Caco-2 (cell line): ENCODE results near the gene MYO9A. TPM values are rescaled to one million over a fixed set of nuclear protein-coding genes. Genes with fewer than 3 reads are reported as not detected.

Experiments
- BruUV-seq: library from RNA; stranded (reverse); fragments of 400-500 nt; replicated peaks from 2 replicates; lab custom pipeline; 2021; lab: Mats Ljungman, UMichigan
- CTCF ChIA-PET: fragments of 300-600 bp; sonication (Branson Sonifier 250); formaldehyde crosslinking; loops from one replicate; lab custom pipeline; 2022; ENCODE audit warnings: antibody characterized with exemption; lab: Charles Lee
- POLR2A ChIA-PET: fragments of 300-600 bp; sonication (Branson Sonifier 250); formaldehyde crosslinking; loops from one replicate; lab custom pipeline; 2022; ENCODE audit warnings: antibody characterized with exemption; lab: Charles Lee
- DNase-seq, 2 experiments: peaks; one replicate each; pipeline versions ENCODE4 v3.0.0 to v3.0.0-alpha.2; 2020 to 2022
- H3K27me3 ChIP-seq: replicated peaks from 2 replicates; pipeline ENCODE4 v1.6.0; 2011; ENCODE audit warnings: low read length; ENCODE audit not compliant: control insufficient read depth, insufficient read depth
- H3K36me3 ChIP-seq: 2 replicates; pipeline ENCODE4 v1.5.1; 2011; ENCODE audit warnings: low read length; ENCODE audit not compliant: control insufficient read depth, insufficient read depth
- H3K4me1 ChIP-seq: fragments of 250-450 bp; sonication (Bioruptor Pico); 2 replicates; pipeline ENCODE4 v1.5.1; 2020; ENCODE audit warnings: mild to moderate bottlenecking
- H3K4me3 ChIP-seq: 2 replicates; pipeline ENCODE4 v1.5.1; 2011; ENCODE audit warnings: low read depth, mild to moderate bottlenecking, control low read depth, low read length
- H3K9me3 ChIP-seq: fragments of 250-450 bp; sonication (Bioruptor Pico); 2 replicates; pipeline ENCODE4 v1.5.1; 2020; ENCODE audit warnings: mild to moderate bottlenecking, moderate library complexity
- H3K27ac Mint-ChIP-seq: one replicate; pipeline ENCODE4 v1.8.0; 2022; ENCODE audit warnings: mixed read lengths; ENCODE audit not compliant: unreplicated experiment
- H3K27me3 Mint-ChIP-seq: one replicate; pipeline ENCODE4 v1.8.0; 2022; ENCODE audit warnings: mixed read lengths; ENCODE audit not compliant: insufficient read depth, unreplicated experiment
- H3K36me3 Mint-ChIP-seq: one replicate; pipeline ENCODE4 v1.8.0; 2022; ENCODE audit warnings: mild to moderate bottlenecking, mixed read lengths; ENCODE audit not compliant: insufficient read depth, unreplicated experiment
- H3K4me1 Mint-ChIP-seq: one replicate; pipeline ENCODE4 v1.8.0; 2022; ENCODE audit warnings: low read depth, mixed read lengths; ENCODE audit not compliant: unreplicated experiment
- H3K4me3 Mint-ChIP-seq: one replicate; pipeline ENCODE4 v1.8.0; 2022; ENCODE audit warnings: mild to moderate bottlenecking, moderate library complexity, mixed read lengths; ENCODE audit not compliant: unreplicated experiment
- H3K9me3 Mint-ChIP-seq: one replicate; pipeline ENCODE4 v1.8.0; 2022; ENCODE audit warnings: mixed read lengths; ENCODE audit not compliant: unreplicated experiment
- CTCF ChIP-seq, 2 experiments: fragments of 200-600 bp in 1 of 2; IDR thresholded peaks; 1 replicate in 1 of 2; 2 replicates in 1 of 2; pipeline versions ENCODE4 v1.5.1 to v1.8.0; 2011 to 2022; ENCODE audit warnings: antibody characterized with exemption in 1 of 2, control low read depth in 1 of 2, inconsistent platforms in 1 of 2, low read depth in 1 of 2, low read length in 1 of 2, mild to moderate bottlenecking in 1 of 2, moderate library complexity in 1 of 2; ENCODE audit not compliant: insufficient read depth in 1 of 2, severe bottlenecking in 1 of 2, unreplicated experiment in 1 of 2
- intact Hi-C: fragments of 100-400 bp; cut with micrococcal nuclease; formaldehyde crosslinking; loops from one replicate; pipeline ENCODE4 v1.10.0; 2022; ENCODE audit not compliant: unreplicated experiment
- total RNA-seq: library from RNA; stranded (reverse); gene quantifications from 2 replicates; pipeline ENCODE4 v1.2.3, GENCODE V29; 2022

Gene MYO9A
- total RNA-seq, 1 experiment from 2014 or later, result 71.9 TPM

DNA sequence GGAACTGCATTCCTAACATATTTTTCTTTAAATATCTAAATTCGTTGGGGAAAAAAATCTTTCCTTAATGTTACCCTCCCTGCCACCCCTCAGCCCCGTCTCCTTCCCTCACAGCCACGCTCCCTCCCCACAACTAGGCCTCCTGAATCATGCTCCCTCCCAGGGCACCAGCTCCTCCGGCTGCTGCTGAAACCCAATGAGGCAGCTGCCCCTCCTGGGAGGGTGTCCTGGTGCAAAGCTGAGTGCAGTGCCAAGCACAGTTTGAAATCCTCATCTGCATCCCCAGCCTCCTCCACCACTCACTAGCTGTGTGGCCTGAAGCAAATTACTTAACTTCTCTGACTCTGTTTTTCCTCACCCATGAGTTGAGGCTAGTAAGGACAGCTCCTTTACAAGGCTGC, 310.3 kb downstream of the MYO9A start:
- Mint-ChIP-seq H3K36me3 (no peaks in the 10 kb centered on the region), H3K9me3 (no peaks in the 10 kb centered on the region), H3K27me3 (no peaks in the 10 kb centered on the region), H3K27ac (no peak overlapping the region), H3K4me3 (no peak overlapping the region), H3K4me1 (peaks cover 8% of the 10 kb centered on the region)
- H3K9me3 ChIP-seq, result no peaks in the 10 kb centered on the region
- no peak for DNase-seq
- BruUV-seq, result no TSS peak
- ChIA-PET POLR2A (no interaction called here), CTCF (no interaction called here)
- no peak overlapping the region for H3K4me3 ChIP-seq
- no peaks in the 10 kb centered on the region for H3K27me3 ChIP-seq
- intact Hi-C loops, result loop anchor here (10.0 kb wide), 1 partner anchor 693 kb away; the partner anchor contains the start of gene THSD4
- no peaks in the 10 kb centered on the region for H3K4me1 ChIP-seq
- no peaks in the 10 kb centered on the region for H3K36me3 ChIP-seq
- TF ChIP-seq CTCF (IDR thresholded peaks at IDR 0.05; ENCODE audit: insufficient read depth in 1 of 2, low read depth in 1 of 2, low read length in 1 of 2, severe bottlenecking in 1 of 2, unreplicated experiment in 1 of 2), result no peak

DNA sequence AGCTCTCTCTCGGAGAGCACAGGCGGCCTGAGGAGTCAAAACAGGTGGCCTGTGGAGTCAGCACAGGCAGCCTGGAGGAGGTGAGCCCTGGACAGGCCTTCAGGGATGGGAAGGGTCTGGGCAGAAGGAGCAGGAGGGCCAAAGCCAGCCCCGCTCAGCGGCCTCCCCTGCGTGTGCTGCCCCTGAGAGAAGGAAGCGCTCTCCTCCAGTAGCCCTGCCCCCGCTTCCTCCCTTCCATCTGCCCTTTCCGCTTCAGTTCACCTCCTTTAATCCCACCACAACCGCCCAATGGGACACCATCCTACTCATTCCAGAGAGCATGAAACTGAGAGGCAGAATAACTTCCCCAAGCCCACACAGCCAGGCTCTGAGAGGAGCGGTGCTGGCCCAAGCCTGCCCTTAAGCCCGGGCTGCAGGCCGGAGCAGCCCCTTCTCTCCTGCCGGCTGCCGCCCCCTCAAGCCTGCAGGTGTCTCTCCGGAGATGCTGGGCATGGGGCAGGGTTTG, 310.8 kb downstream of the MYO9A start:
- no TSS peak for BruUV-seq
- Histone ChIP-seq H3K27me3 (no peaks in the 10 kb centered on the region), H3K4me3 (no peak overlapping the region), H3K4me1 (no peaks in the 10 kb centered on the region), H3K36me3 (no peaks in the 10 kb centered on the region), H3K9me3 (no peaks in the 10 kb centered on the region)
- Mint-ChIP-seq H3K9me3 (no peaks in the 10 kb centered on the region), H3K27ac (no peak overlapping the region), H3K36me3 (no peaks in the 10 kb centered on the region), H3K4me1 (peaks cover 8% of the 10 kb centered on the region), H3K27me3 (no peaks in the 10 kb centered on the region), H3K4me3 (no peak overlapping the region)
- TF ChIP-seq CTCF (IDR thresholded peaks at IDR 0.05; ENCODE audit: insufficient read depth in 1 of 2, low read depth in 1 of 2, low read length in 1 of 2, severe bottlenecking in 1 of 2, unreplicated experiment in 1 of 2), result no peak
- no peak for DNase-seq
- CTCF ChIA-PET, result no interaction called here
- POLR2A ChIA-PET, result no interaction called here
- intact Hi-C loops, result loop anchor here (10.0 kb wide), 1 partner anchor 692 kb away; the partner anchor contains the start of gene THSD4

GRCh38 chr15:71806452-71806931, 311.5 kb downstream of the MYO9A start:
- Mint-ChIP-seq H3K4me3 (no peak overlapping the region), H3K27me3 (no peaks in the 10 kb centered on the region), H3K36me3 (no peaks in the 10 kb centered on the region), H3K4me1 (peaks cover 8% of the 10 kb centered on the region), H3K9me3 (no peaks in the 10 kb centered on the region), H3K27ac (no peak overlapping the region)
- H3K4me3 ChIP-seq, result no peak overlapping the region
- BruUV-seq, result no TSS peak
- TF ChIP-seq CTCF (IDR thresholded peaks at IDR 0.05; ENCODE audit: insufficient read depth in 1 of 2, low read depth in 1 of 2, low read length in 1 of 2, severe bottlenecking in 1 of 2, unreplicated experiment in 1 of 2), result no peak
- no peak for DNase-seq
- CTCF ChIA-PET, result no interaction called here
- H3K36me3 ChIP-seq, result no peaks in the 10 kb centered on the region
- POLR2A ChIA-PET, result no interaction called here
- intact Hi-C loops, result loop anchor here (10.0 kb wide), 1 partner anchor 692 kb away; the partner anchor contains the start of gene THSD4
- no peaks in the 10 kb centered on the region for H3K9me3 ChIP-seq
- H3K4me1 ChIP-seq, result no peaks in the 10 kb centered on the region
- H3K27me3 ChIP-seq, result no peaks in the 10 kb centered on the region
